ENCODE measurements around the gene HPS1.

HPS1 gene

DNA sequence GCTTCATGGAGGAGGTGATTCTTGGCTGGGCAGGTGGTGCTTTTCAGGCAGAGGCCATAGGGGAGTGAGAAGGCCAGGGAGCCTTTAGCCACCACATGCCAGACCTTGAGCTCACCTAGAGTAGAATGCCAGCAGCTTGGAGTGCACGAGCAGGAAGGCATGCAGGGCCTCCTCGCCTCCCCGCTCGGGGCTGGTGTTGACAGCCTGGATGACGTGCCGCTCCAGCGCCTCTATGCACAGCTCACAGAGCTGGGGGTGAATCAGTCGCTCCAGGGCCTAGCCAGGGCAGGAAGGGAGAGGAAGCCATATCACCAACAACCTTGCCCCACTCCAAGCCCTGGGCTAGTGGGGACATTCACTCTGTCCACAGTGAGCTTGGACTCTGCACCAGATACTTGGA lies 15.7 kb downstream of the HPS1 start:
- DNase-seq, result no peak

DNA sequence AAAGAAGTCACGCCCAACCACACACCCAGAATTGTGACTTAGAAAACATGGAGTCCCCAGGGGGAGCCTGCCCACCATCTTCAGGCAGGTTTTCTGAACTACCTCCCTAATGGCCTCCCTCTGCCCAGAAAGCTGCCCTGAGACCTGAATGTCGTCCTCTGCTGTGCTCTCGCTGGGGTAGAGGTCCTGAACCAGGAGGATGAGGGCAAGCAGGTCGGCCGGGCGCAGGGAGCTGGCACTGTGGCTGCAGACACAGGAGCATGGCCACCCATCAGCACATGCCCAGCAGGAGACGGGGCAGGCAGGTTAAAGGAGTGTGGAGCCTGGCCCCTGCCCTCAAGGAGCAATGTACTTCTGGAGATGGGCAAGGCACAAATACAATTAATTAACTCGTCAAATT lies 16.3 kb downstream of the HPS1 start:
- DNase-seq, result no peak

DNA sequence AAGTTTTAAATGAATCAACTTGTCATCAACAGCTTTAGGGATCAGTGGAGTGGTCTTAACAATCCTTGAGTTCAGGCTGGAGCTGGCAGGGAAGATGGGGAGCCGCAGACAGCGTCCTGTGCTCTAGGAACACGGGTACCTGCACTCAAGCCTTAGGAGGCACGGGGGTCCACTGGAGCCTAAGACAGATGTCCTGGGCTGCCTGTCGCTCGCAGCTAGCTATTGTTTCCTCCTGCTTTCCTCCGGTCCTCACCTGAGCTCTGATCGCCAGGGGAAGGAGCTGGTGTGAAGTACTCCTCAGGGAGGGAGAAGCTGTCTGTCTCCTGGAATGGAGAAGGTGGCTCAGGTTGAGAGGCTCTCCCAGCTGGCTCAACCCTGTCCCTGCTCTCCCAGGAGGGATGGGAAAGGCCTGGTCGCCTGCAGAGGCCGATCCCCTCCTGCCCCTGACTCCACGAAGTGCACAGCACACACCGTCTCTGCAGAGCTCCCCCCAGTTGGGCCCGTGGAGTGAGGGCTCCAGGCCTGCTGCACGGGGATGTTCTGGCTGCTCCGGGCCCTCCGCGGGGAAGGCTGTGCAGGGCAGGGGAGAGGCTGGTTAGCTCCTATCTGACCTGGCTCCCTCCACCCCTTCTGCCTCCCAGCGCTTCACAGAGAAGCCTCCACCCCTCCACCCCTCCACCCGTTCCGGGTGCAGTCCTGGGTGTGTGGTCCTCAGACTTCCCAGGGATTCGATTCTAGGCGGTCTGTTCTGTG lies 17.2 kb downstream of the HPS1 start:
- no peak for DNase-seq

DNA sequence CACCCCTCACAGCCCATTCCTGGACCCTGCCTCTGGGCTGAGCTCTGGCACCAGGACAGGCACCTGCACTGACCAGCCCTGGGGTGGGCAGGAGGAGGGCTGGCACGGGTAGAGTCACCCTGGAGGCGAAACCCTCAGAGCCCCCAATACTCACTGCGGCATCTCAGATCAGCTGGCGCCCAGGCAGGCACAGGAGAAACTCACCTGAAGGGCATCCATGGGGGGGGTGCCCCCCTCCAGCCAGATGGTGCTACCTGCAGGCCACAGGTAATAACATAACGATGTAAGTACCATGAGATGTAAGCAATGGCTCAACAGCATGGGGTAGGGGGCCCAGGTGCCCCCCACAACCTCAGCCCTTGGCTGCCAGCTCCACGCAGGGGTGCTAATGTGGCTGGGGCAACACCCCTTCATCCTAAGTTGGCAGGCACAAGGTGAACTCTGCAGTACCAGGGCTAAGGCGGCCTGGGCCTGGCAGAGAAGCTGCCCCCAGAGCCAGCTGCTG lies 19.7 kb downstream of the HPS1 start:
- no peak for DNase-seq

DNA sequence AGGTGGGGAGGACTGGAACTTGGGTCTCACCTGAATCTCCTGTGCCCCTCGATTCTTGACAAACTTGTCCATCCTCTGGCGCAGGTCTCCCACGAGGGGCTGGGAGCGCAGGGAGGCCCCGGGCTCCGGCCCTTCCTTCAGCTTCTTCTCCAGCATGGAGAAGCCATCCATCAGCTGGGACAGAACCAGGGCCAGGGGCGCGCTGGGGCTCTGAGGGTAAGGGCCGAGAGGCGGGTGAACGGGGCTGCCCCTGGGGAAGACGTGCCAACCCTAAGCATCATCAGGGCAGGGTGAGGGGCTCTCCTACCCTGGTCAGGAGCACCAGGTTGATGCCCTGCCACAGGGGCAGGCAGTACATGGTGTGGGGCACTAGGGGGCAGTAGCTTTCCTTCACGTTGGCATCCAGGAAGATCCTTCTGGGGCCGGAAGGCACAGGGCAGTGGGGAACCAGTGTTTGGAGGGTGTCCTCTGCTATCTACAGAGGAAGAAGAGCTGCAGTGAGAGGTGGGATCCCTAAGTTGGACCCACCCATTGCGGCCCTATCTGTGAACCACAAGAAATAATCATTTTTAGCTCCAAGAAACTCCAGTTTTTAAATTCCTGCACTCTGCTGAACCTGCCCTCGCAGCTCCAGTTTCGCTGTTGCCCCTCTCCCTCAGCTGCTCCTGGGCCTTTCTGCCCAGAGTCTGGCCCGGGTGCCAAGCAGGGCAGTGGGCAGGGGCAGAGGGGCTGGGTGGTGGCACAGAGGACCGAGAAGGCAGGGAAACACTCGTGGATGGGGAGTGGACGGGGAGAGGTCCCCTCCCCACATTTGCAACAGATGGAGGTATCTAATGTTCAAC lies 21.0 kb downstream of the HPS1 start:
- DNase-seq, result peak; percentile 29

DNA sequence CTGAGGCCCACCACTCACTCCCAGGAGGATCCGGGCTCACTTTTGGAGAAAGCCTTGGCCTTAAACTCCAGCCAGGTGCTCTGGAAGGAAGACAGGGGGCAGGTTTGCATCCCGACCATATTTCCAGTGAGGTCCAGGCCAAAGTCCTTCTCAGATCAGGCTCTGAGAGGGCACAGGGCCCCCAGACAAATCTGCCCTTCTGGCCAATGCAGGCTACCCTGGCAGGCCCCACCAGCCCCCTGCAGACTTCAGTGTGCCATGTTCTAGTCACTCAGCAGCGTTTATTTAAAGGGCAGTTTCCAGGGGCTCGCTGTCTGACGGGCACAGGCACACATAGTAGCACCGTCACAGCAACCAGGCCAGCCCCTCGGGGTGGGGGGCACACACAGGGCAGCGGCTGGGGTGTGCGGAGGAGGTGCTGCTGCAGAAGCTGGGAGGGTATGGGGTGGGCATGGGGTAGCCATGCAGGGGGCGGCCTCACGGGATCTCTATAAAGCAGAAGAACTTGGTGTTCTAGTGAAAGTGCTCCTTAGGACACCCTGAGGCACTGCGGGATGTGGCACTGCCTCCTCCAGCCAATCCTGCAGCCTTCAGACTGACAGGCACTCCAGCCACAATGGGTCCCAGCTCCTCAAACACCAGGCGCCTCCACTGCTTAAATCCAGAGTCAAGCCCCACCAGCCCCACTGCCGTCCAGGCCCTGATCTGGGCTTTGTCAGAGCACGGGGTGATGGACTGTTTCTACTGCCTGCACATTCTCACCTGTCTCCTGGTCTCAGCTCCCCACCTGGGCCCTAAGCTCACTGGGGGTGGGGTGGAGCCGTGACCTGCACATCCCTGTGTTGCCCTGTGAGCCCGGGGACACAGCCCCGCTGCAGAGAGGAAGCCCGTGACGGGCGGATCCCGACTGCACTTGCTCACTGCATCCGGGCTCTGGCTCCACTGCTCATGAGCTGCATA lies 22.2 kb downstream of the HPS1 start:
- DNase-seq, result no peak

DNA sequence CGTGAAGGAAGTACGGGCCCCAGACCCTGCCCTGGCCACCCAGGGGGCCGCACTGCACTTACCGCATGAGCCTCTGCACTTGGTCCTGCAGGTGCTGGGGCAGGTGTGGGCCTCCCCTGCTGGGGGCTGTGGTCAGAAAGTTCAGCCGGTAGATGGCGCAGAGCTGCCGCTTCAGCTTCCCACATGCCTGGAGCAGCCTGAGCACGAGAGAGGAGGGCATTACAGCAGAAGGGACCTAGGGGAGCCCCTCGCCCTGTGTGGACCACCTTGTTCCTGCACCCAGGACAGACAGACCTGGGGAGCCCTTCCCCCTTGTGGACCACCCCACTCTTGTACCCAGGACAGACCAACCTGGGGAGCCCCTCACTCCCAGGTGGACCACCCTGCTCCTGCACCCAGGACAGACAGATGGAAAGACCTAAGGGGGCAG lies 23.0 kb downstream of the HPS1 start:
- DNase-seq, result no peak

DNA sequence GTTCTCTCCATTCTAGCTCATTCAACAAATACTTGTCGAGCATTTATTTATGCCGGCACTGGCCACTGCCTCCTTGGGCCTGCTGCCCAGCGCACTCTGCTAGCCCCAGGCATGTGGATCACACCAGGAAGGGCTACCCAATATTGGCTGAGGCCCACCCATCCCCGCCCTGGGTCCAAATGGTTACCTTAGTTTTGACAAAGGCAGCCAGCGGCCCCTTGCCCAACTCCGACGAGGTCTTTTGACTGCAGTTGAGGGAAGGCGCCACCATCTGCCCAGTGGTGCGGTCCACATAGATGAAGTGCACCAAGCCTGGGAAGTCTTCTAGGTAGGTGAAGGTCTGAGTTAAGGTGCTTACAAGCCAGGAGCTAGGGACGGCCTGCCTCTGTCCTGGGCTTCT lies 24.6 kb downstream of the HPS1 start:
- DNase-seq, result no peak

DNA sequence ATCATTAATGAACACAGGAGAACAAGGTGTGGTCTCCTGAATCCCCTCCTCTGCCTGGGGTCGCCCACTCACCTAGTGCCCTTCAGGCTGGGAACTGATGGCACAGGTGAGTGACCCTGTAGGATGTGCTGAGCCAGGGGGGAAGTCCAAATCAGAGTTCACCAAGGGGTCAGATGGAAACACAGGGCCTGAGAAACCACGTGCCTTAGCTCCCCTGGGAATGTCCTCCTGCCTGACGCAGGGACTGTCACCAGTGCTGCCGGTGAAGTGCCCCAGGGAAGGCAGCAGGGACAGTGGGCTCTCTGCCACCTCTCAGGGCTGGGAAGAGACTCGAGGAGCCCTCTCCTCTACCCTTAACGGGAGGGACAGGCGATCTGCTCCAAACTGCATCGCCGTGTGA lies 25.9 kb downstream of the HPS1 start:
- DNase-seq, result no peak

DNA sequence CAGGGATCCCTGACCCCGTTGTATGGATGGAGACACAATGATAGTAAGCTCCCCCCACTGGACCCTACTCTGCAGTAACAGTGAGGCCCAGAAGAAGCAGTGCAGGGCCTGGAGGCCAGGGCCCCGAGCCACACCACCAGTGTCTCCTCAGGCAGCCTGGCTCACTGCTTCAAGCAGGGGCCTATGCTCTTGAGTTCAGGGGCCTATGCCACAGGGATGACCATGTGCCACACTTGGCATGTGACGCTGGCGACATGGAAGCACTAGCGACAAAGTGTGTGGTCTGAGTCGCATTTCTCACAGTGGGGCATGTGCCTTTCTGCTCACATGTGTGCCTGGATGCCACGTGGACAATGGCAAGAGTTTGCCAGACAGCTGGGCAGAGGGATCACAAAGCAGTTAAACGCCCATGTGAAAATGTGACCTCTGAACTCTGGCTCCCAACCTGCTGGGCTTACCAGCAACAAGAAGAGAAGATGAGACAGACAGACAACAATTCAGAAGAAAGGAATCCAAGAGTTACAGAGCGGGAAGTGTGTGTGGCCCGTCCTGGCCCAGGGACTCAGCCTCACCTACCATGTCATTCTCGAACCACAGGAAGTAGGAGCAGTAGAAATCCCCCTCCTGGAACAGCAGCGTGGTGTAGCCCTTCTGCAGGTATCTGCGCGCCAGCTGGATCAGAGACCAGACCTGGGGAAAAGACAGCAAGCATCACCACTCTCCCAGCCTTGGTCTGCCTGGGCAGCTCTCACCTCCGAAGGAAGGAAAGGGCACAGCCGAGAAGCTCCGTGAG lies 27.1 kb downstream of the HPS1 start:
- no peak for DNase-seq

DNA sequence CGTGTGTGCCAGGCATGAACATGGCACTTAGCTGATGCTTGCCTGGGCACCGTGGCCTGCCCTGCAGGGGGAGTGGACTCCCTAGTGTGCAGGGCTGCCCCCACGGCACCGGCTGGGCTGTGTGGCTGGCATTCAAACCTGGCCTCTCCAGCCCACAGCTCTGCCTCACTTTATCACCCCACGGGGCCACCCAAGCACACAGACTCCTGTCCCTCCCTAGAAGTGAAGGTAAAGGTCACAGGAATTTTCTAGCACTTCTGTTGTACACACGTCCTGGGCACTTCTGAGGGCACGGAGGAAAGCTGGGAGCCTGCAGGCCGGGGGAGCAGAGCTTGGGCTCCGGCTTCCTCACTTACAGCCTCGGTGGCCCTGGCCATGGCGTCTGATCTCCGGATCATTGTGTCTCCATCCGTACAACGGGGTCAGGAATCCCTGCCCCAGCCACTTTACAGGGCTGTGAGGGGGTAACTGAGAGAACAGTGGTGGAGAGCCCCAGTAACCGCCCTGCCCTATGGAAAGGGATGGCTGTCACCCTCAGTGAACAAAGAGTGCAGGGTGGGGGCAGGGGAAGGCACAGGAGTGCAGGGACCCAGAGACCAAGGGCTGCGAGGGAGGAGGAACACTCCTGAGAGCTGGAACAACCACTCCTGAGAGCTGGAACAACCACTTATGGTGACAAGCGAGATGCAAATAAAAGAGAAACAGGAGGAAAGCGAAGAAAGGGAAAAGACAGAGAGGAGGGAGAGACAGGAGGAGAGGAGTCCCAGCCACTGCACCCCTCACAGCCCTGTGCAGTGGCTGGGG lies 27.9 kb downstream of the HPS1 start:
- no peak for DNase-seq

DNA sequence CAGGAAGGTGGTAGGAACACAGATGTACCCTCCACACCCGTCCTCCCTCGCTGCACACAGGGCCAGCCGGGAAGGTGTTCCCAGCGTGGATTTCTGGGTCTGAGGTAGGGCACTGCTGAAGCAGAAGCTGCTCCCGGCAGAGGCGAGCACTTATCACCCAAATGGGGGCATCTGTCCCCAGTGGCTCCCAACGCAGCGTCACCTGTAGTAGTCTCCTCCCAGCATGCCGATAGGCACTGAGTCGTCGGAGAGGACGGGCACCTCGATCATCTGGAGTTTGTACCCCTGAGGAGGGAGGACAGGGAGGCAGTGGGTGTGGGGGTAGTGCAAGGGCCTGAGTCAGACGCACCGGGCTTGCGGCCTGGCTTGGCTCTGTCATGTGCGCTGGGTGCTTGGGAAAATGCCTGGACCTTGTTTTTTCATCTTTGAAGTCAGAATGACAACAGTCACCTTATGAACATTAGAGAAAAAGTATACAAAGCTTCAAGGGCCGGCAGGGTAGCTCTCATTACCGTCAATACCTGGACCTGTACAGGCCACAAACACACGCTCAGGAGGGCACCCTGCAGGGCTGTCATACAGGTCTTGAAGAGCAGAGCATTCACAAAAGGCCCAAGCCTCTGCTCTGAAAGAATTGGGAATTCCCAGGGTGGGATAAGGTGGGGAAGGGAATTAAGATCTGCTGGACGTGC lies 28.6 kb downstream of the HPS1 start:
- no peak for DNase-seq

DNA sequence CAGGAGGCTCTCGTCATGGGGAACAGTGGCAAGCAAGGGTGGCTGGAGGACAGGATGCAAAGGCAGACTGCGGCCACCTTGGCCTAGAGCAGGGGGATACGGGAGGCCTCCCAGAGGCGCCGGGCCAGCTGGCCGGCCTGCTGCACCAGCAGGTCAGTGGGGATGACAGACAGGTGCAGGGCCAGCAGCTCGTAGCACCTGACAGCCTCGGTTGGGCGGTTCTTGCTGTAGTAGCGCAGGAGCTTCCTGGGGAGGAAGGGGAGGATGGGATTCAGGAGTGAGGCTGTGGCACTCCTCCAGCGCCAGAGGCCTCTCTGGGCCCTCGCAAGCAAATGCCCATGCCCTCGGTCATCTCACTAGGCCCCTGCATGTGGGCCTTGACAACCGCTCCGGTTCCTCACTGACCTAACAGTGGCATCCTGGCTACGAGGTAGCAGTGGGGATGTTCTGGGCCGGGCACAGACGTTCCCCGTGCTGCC lies 29.2 kb downstream of the HPS1 start:
- no peak for DNase-seq

DNA sequence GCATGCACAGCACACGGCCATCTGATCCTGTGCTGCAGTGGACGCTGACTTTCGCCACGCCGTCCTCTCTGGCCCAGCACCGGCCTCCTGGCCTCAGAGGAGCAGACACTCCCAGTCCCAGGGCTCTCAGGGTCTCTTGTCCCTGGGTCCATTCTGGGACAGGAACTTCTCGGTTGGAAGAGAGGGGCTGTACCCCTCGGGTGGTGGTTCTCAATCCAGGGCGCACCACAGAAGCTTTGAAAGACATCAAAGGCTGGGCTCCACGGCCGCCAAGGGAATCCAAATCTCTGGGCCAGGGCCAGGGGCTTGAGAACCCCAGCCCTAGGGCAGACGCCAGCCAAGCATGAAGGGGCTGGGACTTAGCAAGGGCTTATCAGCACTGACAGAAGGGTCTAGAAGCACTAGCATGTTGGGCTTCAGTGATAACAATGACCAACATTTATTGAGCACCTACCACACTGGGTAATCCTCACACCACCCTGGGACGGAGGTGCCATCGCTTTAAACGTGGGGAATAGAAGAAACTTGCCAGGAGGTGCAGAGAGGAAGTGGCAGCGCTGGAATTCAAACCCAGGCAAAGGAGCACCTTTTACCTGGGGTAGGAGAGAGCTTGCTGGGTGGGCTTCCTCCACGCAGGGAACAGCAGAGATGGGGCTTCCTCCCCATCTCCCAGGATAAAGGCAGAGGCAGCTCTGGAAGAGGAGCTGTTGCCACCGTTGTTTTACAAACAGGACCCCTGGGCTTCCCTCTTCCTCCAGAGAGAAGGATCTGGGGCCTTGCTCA lies 29.9 kb downstream of the HPS1 start:
- no peak for DNase-seq

DNA sequence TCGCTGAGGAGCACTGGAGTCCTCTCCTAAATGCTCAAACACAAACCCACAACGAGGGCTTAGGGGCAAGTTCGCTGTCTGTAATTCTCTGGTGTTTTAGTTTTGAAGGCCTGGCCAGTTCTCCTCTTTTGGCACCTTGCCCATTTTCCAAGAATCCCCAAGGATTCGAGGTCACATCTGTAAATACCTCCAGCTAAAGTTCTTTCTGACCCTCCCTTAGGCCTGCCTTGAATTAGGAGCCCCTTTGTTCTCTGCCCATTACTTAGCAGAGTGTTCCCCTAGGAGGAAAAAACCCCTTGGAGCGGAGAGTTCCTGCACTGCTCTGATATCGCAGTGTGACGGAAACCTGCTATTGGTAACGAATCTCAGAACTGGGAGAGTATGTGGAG lies 31.0 kb downstream of the HPS1 start:
- no peak for DNase-seq

DNA sequence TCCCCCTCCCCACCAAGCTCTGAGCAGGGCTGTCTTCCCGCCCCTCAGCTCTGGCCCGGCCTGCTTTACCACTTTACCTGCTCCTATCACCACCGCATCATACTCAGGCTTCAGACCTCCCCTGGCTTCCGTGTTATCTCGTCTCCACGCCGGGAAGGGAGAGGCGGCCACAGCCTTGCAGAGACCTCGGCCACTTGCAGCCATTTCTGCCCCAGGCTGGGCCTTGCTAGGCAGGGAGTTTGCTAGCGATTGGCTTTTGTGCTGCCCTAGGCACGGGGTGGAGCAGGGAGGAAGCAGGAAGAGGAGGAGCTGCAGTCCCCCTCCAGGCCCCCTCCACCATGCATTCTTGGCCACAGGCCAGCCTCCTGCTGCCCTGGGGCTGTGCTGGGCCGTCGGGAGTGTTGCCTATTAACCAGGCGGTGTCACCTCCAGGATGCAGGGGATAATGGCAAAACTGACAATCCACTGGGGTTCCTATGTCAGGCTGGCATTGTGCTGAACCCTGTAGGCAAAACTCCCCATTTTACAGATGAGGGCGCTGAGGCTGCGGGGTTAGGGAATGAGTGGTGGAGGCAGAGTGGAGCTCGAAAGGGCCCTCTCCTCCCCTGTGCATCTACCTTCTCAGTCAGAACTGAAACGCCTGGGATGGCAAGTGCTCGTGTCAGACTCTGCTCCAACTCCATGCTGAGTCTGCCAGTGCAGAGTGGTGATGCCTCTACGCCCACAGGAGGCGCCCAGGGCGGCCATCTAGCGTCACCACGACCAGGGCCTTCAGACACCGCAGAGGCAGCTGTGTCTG lies 31.6 kb downstream of the HPS1 start, which contains the start of gene PYROXD2:
TSS of gene PYROXD2 (minus strand) at position 251 of the 799 bp plus-strand sequence. CDS start at position 204, 47 bp downstream.
- peak; percentile 9 for DNase-seq

DNA sequence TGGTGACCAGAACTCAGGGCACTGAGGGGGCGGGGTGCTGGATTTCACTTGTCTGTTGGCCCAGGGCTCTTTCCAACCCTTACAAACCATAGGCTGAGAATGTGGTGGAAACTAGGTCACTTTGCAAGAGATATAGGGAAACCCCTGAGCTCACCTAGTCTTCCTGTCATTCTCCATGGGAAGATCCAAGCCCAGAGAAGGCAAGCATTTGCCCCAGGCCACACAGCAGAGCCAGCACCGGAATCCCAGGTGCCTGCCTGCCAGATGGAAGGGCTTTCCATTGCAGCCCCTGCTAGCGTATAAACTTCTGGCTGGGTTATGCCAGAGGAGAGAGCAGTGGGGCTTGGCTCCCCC lies 32.2 kb downstream of the HPS1 start:
- no peak for DNase-seq

DNA sequence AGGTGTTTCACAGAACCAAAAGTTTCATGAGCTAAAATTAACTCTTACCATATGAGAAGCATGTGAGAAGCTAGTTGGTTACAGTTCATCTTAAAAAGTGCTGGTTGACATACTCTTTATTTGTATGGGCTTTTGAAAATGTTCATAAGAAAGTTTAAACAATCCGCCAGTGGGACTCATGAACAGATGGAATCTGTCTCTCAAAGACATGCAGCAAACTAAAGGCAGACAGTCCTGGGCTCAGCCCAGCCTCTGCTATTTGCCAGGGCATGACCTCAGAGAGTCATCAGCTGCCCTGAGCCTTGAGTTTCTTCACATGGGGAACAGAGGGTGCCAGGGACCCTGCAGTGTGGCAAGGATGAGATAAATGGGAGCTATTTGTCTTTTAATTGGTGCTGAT lies 35.0 kb downstream of the HPS1 start:
- no peak for DNase-seq

DNA sequence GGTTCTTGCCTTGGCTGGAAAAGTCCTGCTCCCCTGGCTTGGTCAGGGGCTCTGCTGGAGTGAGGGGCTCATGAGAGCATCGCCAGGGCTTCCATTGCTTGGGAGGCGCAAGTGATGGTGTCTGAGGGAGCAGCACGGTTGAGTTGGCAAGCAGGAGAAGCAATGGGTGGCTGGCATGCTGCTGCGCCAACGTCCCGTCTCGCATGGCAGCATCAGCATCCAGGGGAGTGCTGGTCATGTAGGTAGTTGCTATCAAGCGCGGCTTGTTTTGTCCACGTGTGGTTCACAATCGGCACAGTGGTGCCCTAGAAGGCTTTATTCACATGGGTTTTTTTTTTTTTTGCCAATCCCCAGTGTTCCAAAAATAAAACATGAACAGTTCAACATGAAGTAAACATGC lies 35.6 kb downstream of the HPS1 start:
- no peak for DNase-seq
